Mesangial cell (primary cell): Measurements from ENCODE around the gene TRIM62. TPM values are rescaled to one million over a fixed set of nuclear protein-coding genes. Genes with fewer than 3 reads are reported as not detected.

ENCODE experiments used
- total RNA-seq: library from RNA; depleted of rRNA; stranded (reverse); fragments of >200 nt; gene quantifications from 2 replicates; pipeline ENCODE4 v1.2.3, GENCODE V29; 2015

TRIM62 gene
- total RNA-seq = 7.3 and 21.9 TPM in 2 replicates

DNA sequence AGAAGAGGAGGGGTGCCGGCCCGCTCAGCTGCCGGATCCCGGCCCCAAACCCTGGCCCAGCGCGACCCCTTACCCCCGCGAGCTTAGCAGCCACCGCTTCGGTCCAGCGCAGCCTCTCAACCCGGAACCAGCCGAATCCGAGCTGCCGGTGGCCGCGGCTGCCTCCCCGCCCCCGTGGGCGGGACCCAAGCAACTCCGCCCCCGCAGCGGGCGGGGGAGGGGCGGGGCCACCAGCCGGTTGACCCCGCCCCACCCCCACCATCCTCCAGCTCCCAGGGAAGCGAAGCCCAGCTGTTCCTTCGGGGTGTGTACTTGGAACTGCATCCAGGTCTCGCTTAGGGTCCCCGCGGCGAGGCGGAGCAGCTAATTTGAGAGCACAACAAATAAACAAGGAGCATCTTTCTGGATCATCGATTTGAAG lies at the start of gene TRIM62:
TRIM62 (minus strand) TSS at position 123 of the 421 bp plus-strand sequence. CDS start 611 bp downstream, outside the sequence.

Other genes starting within 250 kb of the TRIM62 start
- gene RNF19B, start 217.2 kb downstream of the TRIM62 start, total RNA-seq = 18.4 and 25.5 TPM in 2 replicates
- gene AK2, start 145.2 kb downstream of the TRIM62 start, total RNA-seq = 113 and 167 TPM in 2 replicates
- 2.4 and 9.6 TPM in 2 replicates for gene AZIN2, start 100.9 kb downstream of the TRIM62 start, total RNA-seq
- 27.2 and 41.5 TPM in 2 replicates for gene ZNF362, start 74.4 kb upstream of the TRIM62 start, total RNA-seq
- gene A3GALT2, start 139.1 kb upstream of the TRIM62 start, total RNA-seq = not detected in 2 replicates
- gene PHC2, start 249.1 kb upstream of the TRIM62 start, total RNA-seq = 217 and 254 TPM in 2 replicates